HL-60 (cell line): ENCODE data around the gene ZSCAN29.

ENCODE experiments used
- POLR2AphosphoS5 ChIP-seq: IDR thresholded peaks from 2 replicates; pipeline ENCODE4 v1.6.1; 2012; ENCODE audit warnings: low read depth
- TF ChIP-seq, protein P1 (sequence below): IDR thresholded peaks from one replicate; pipeline ENCODE4 v1.5.1; 2011; ENCODE audit warnings: low read length, control low read depth, inconsistent platforms; ENCODE audit not compliant: insufficient read depth

DNA sequence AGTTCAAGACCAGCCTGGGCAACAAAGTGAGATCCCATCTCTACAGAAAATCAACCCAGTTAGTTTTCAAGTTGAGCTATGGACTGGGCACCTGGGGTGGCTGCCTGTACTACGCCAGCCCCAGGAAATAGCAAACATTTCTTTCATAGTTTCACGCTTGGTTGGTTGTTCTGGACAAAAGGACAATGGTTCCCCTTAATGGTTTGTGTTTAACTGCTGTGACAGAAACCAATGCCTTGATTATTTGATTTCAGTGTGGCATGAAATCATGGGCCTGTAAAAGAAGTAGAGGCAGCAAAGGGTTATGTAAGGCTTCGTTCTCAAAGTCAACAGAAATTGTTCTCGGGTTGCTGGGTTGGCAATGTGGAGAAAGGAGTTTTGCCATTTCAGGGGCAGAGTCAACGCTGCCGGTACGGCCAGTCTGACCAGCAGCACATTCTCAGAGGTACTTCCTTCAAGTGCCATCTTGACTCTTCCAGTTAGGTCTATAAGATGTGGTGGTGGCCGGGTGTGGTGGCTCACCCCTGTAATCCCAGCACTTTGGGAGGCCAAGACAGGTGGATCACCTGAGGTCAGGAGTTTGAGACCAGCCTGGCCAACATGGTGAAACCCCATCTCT, 53.2 kb downstream of the ZSCAN29 start:
- TF ChIP-seq, protein P1, sequence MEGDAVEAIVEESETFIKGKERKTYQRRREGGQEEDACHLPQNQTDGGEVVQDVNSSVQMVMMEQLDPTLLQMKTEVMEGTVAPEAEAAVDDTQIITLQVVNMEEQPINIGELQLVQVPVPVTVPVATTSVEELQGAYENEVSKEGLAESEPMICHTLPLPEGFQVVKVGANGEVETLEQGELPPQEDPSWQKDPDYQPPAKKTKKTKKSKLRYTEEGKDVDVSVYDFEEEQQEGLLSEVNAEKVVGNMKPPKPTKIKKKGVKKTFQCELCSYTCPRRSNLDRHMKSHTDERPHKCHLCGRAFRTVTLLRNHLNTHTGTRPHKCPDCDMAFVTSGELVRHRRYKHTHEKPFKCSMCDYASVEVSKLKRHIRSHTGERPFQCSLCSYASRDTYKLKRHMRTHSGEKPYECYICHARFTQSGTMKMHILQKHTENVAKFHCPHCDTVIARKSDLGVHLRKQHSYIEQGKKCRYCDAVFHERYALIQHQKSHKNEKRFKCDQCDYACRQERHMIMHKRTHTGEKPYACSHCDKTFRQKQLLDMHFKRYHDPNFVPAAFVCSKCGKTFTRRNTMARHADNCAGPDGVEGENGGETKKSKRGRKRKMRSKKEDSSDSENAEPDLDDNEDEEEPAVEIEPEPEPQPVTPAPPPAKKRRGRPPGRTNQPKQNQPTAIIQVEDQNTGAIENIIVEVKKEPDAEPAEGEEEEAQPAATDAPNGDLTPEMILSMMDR: no peak
- TF ChIP-seq POLR2AphosphoS5: no peak
